Body of pancreas (tissue), 4 donors: ENCODE measurements around the gene FOXC1. TPM values are rescaled to one million over a fixed set of nuclear protein-coding genes. Genes with fewer than 3 reads are reported as not detected.

Source experiments
- ATAC-seq: fragments of 150-250 bp; one replicate; pipeline ENCODE4 v1.9.1; 2016
- DNase-seq, 4 donors: peaks; one replicate each; pipeline ENCODE4 v3.0.0-alpha.2; 2019
- H3K27ac ChIP-seq, 4 donors: fragments of 200-600 bp; sonication (generic); 1 replicate in 3 of 4; 2 replicates in 1 of 4; pipeline versions ENCODE4 v1.5.1 to v1.6.1; 2016 to 2019; ENCODE audit warnings: mild to moderate bottlenecking in 1 of 4, mixed read lengths in 1 of 4, moderate library complexity in 1 of 4
- H3K27me3 ChIP-seq, 2 donors: fragments of 200-600 bp; sonication (generic); one replicate each; pipeline ENCODE4 v1.6.0; 2016; ENCODE audit warnings: mild to moderate bottlenecking in 1 of 2
- H3K36me3 ChIP-seq, 2 donors: fragments of 200-600 bp; sonication (generic); replicated peaks in 1 of 2; 2 replicates each; pipeline ENCODE4 v1.5.1; 2016; ENCODE audit warnings: low read depth in 2 of 2; ENCODE audit not compliant: insufficient read depth in 1 of 2
- H3K4me1 ChIP-seq: fragments of 200-600 bp; sonication (generic); one replicate; pipeline ENCODE4 v1.6.0; 2016
- H3K4me3 ChIP-seq, 2 donors: fragments of 200-600 bp; sonication (generic); 1 replicate in 1 of 2; 2 replicates in 1 of 2; pipeline ENCODE4 v1.5.1; 2016 to 2019
- H3K9me3 ChIP-seq, 3 donors: fragments of 200-600 bp; sonication (generic); 1 replicate in 2 of 3; 2 replicates in 1 of 3; pipeline ENCODE4 v1.5.1; 2016
- CTCF ChIP-seq, 7 experiments: fragments of 450-650 bp in 4 of 7; fragments of 200-600 bp in 3 of 7; sonication (generic) in 3 of 7; IDR thresholded peaks; one replicate each; pipeline ENCODE4 v1.5.1; 2016 to 2019; ENCODE audit warnings: antibody characterized with exemption in 7 of 7
- POLR2A ChIP-seq, 3 donors: fragments of 450-650 bp; IDR thresholded peaks; one replicate each; pipeline ENCODE4 v1.6.1; 2016; ENCODE audit warnings: antibody characterized with exemption in 3 of 3, mild to moderate bottlenecking in 2 of 3
- WGBS, 2 donors: methylation state at CpG; one replicate each; pipeline ENCODE4 v1.1.5; 2017; 5-methylcytosine and 5-hydroxymethylcytosine counted together
- intact Hi-C: fragments of 100-400 bp; cut with DNase I; formaldehyde crosslinking; loops from one replicate; pipeline ENCODE4 v1.15.1; 2023
- total RNA-seq, 2 donors: library from RNA; depleted of rRNA; stranded (reverse); fragments of >200 nt; gene quantifications; one replicate each; pipeline ENCODE4 v1.1.0, GENCODE V29; 2016

The FOXC1 gene
- total RNA-seq, 2 donors from 2014 or later, result 2.0 to 3.6 TPM

GRCh38 chr6:1623769-1624057 is 14.0 kb downstream of the FOXC1 start:
- no peak for TF ChIP-seq CTCF (IDR thresholded peaks at IDR 0.05)
- TF ChIP-seq POLR2A (IDR thresholded peaks at IDR 0.05), result no peak
- Histone ChIP-seq H3K4me1 (peaks cover 10% of the 10 kb centered on the region), H3K27me3 (no peaks in the 10 kb centered on the region), H3K4me3 (no peak overlapping the region), H3K9me3 (no peaks in the 10 kb centered on the region), H3K27ac (no peak overlapping the region), H3K36me3 (no peaks in the 10 kb centered on the region)
- 95 to 97% methylated on average over 12 of the region's 12 CpGs for WGBS, 2 donors
- DNase-seq (no peak), ATAC-seq (no peak)
- intact Hi-C loops, result no loop called here

GRCh38 chr6:1624058-1624850 is 14.5 kb downstream of the FOXC1 start:
- Histone ChIP-seq H3K9me3 (no peaks in the 10 kb centered on the region), H3K27me3 (no peaks in the 10 kb centered on the region), H3K4me1 (peaks cover 10% of the 10 kb centered on the region), H3K4me3 (no peak overlapping the region), H3K27ac (no peak overlapping the region), H3K36me3 (no peaks in the 10 kb centered on the region)
- TF ChIP-seq CTCF (IDR thresholded peaks at IDR 0.05) (no peak), POLR2A (IDR thresholded peaks at IDR 0.05) (no peak)
- DNase-seq, result no peak
- ATAC-seq, result no peak
- 54 to 70% methylated on average over 45 to 60 of the region's 66 CpGs for WGBS, 2 donors
- intact Hi-C loops, result no loop called here

- H3K4me1 ChIP-seq, result peaks cover 2% of the 10 kb centered on the region
- TF ChIP-seq POLR2A (IDR thresholded peaks at IDR 0.05), result no peak
- TF ChIP-seq CTCF (IDR thresholded peaks at IDR 0.05), result no peak
- H3K27me3 ChIP-seq, result no peaks in the 10 kb centered on the region
- H3K9me3 ChIP-seq, result no peaks in the 10 kb centered on the region
- intact Hi-C loops, result no loop called here
- ATAC-seq (peak; percentile 41), DNase-seq (no peak)
- H3K27ac ChIP-seq, result no peak overlapping the region
- H3K4me3 ChIP-seq, result no peak overlapping the region
- WGBS, 2 donors, result 36 to 60% methylated on average over 46 to 53 of the region's 53 CpGs
- no peaks in the 10 kb centered on the region for H3K36me3 ChIP-seq
Observed at GRCh38 chr6:1624851-1625781, 15.4 kb downstream of the FOXC1 start.

GRCh38 chr6:1625794-1626435 is 16.2 kb downstream of the FOXC1 start:
- no peak overlapping the region for H3K27ac ChIP-seq
- ATAC-seq, result no peak
- 71 to 84% methylated on average over 18 of the region's 18 CpGs for WGBS, 2 donors
- intact Hi-C loops, result no loop called here
- DNase-seq, result no peak
- H3K9me3 ChIP-seq, result no peaks in the 10 kb centered on the region
- no peak for TF ChIP-seq POLR2A (IDR thresholded peaks at IDR 0.05)
- no peak for TF ChIP-seq CTCF (IDR thresholded peaks at IDR 0.05)
- no peaks in the 10 kb centered on the region for H3K36me3 ChIP-seq
- no peaks in the 10 kb centered on the region for H3K4me1 ChIP-seq
- no peaks in the 10 kb centered on the region for H3K27me3 ChIP-seq
- H3K4me3 ChIP-seq, result no peak overlapping the region
